ENCODE data around the gene MMGT1.

MMGT1 gene

DNA sequence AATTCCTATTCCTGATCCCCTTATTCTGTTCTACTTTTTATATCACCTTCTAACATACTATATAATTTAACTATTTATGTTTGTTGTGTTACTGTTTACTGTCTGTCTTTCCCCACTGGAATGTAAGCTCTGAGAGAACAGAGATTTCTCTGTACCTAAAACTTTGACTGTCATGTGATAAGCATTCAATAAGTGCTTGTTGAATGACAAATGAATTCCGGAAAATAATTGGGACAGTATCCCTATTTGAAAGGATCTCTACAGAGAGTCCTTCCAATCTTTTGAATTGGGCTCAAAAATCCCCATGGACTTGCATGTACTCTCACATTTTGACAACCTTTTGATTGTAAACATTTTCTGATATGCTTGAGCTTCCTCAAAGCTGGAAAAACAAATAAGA, 1.6 kb upstream of the MMGT1 start:
- TF ChIP-seq, protein P1, sequence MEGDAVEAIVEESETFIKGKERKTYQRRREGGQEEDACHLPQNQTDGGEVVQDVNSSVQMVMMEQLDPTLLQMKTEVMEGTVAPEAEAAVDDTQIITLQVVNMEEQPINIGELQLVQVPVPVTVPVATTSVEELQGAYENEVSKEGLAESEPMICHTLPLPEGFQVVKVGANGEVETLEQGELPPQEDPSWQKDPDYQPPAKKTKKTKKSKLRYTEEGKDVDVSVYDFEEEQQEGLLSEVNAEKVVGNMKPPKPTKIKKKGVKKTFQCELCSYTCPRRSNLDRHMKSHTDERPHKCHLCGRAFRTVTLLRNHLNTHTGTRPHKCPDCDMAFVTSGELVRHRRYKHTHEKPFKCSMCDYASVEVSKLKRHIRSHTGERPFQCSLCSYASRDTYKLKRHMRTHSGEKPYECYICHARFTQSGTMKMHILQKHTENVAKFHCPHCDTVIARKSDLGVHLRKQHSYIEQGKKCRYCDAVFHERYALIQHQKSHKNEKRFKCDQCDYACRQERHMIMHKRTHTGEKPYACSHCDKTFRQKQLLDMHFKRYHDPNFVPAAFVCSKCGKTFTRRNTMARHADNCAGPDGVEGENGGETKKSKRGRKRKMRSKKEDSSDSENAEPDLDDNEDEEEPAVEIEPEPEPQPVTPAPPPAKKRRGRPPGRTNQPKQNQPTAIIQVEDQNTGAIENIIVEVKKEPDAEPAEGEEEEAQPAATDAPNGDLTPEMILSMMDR (IDR thresholded peaks at IDR 0.05), result no peak
- no peak overlapping the region for H2AFZ ChIP-seq
- H3K79me2 ChIP-seq, result no peaks in the 10 kb centered on the region
- H3K36me3 ChIP-seq (ENCODE audit: control insufficient read depth, insufficient read depth, low read length), result no peaks in the 10 kb centered on the region
- no peak overlapping the region for H3K27ac ChIP-seq
- no peaks in the 10 kb centered on the region for H3K9me3 ChIP-seq (ENCODE audit: control insufficient read depth, low read length)
- H3K4me3 ChIP-seq (ENCODE audit: low read depth, low read length), result no peak overlapping the region
- no peaks in the 10 kb centered on the region for H3K27me3 ChIP-seq (ENCODE audit: control insufficient read depth, insufficient read depth, low read length)
- no peak overlapping the region for H3K4me2 ChIP-seq (ENCODE audit: low read length)
- no peak overlapping the region for H3K9ac ChIP-seq
- no peaks in the 10 kb centered on the region for H3K4me1 ChIP-seq

DNA sequence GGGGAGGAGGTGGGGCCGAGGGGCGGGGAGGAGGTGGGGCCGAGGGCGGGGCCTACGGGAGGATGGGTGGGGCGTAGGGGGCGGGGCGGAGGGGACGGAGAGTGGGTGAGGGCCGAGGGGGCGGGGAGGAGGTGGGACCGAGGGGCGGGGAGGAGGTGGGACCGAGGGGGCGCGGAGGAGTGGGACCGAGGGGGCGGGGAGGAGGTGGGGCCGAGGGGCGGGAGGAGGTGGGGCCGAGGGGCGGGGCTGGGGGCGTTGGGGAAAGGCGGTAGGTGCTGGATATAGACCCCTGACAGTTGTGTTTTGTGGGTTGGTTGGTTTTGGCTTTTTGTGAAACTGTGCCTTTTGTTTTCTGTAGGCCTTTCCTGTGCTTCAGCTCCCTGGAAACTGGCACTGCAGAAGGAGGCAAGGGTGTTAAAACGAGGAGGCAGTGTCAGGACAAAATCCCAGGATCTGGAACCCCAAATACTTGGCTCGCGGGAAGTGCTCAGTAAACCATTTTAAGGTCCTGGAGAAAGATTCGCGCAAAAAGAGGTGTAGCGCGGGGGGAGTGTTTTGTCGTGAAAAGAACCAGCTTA, 580 bp upstream of the MMGT1 start:
- peak overlapping the region; percentile 65 for H3K4me2 ChIP-seq (ENCODE audit: low read length)
- no peaks in the 10 kb centered on the region for H3K36me3 ChIP-seq (ENCODE audit: control insufficient read depth, insufficient read depth, low read length)
- H2AFZ ChIP-seq, result peak overlapping the region; percentile 66
- H3K9me3 ChIP-seq (ENCODE audit: control insufficient read depth, low read length), result no peaks in the 10 kb centered on the region
- H3K4me1 ChIP-seq, result no peaks in the 10 kb centered on the region
- peak overlapping the region; percentile 47 for H3K4me3 ChIP-seq (ENCODE audit: low read depth, low read length)
- H3K9ac ChIP-seq, result no peak overlapping the region
- H3K27me3 ChIP-seq (ENCODE audit: control insufficient read depth, insufficient read depth, low read length), result no peaks in the 10 kb centered on the region
- TF ChIP-seq, protein P1 (IDR thresholded peaks at IDR 0.05), result no peak
- no peaks in the 10 kb centered on the region for H3K79me2 ChIP-seq
- peak overlapping the region; percentile 51 for H3K27ac ChIP-seq

DNA sequence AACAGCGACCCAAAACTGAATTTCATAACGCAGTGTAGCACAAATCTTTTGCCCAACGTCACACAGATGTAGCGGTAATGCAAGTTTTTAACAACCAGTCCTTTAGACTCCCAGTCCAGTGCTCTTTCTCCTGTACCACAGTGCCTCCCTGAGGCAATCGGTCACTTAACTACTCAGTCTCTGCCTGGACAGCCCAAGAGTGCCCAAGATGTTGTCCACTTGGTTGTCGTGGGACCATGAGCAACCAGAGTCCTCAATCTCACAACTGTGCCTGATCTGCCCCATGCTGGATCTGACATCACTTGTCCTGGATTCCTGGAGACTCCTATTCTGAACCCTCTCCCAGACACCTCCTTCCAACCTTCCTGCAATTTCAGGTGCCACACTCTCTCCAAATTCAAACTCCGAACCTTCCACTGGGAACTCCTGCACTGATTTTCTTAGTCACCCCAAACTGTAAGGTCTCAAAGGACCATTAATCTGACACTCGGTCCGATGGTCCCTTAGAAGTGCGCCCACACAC, 702 bp downstream of the MMGT1 start:
- Histone ChIP-seq H3K27me3 (ENCODE audit: control insufficient read depth, insufficient read depth, low read length) (no peaks in the 10 kb centered on the region), H3K9me3 (ENCODE audit: control insufficient read depth, low read length) (no peaks in the 10 kb centered on the region), H3K36me3 (ENCODE audit: control insufficient read depth, insufficient read depth, low read length) (no peaks in the 10 kb centered on the region), H3K4me2 (ENCODE audit: low read length) (peak overlapping the region; percentile 73), H2AFZ (peak overlapping the region; percentile 89), H3K4me1 (no peaks in the 10 kb centered on the region), H3K27ac (peak overlapping the region; percentile 94), H3K4me3 (ENCODE audit: low read depth, low read length) (peak overlapping the region; percentile 87), H3K9ac (peak overlapping the region; percentile 53), H3K79me2 (no peaks in the 10 kb centered on the region)
- TF ChIP-seq, protein P1 (IDR thresholded peaks at IDR 0.05), result no peak

DNA sequence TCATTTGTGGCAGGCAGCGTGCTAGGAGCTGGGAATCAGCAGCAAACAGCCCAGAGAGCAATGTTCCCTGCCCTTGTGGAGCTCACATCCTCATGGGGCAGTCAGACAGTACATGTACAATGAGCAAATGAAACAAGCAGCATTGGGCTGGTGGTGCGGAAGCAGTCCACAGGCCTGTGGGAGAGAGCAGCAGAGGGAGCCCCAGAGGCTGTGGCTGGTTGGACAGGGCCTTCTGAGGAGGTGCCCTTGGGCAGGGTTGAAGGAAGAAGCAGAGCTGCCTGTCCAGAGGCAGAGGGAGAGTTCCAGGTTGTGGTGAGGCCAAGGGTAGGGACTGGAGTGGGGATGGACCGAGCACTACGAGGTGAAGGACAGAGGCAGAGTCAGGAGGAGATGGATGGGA, 22.5 kb downstream of the MMGT1 start:
- Histone ChIP-seq H3K27ac (no peak overlapping the region), H3K9me3 (ENCODE audit: control insufficient read depth, low read length) (no peaks in the 10 kb centered on the region), H3K4me3 (ENCODE audit: low read depth, low read length) (no peak overlapping the region), H2AFZ (no peak overlapping the region), H3K4me2 (ENCODE audit: low read length) (no peak overlapping the region), H3K9ac (no peak overlapping the region), H3K4me1 (no peaks in the 10 kb centered on the region), H3K79me2 (no peaks in the 10 kb centered on the region), H3K27me3 (ENCODE audit: control insufficient read depth, insufficient read depth, low read length) (no peaks in the 10 kb centered on the region), H3K36me3 (ENCODE audit: control insufficient read depth, insufficient read depth, low read length) (no peaks in the 10 kb centered on the region)
- TF ChIP-seq, protein P1 (IDR thresholded peaks at IDR 0.05), result no peak

DNA sequence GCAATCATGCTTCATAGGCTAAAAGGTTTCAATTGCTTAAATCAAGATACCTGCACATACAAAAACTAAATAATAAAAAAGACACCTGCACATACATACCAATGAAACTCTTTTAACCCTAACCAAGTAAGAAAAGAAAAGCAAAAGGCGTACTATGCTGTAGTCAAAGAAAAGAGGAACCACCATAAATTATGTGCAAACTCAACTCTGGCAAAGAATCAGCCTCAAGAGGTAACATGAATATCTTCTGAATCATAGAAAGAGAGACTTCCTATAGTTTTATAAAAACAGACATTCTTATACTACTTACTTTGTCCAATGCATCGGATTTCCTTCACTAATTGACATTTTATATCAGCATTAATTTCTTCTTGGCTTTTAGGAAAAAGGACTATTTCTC, 29.3 kb downstream of the MMGT1 start:
- H2AFZ ChIP-seq, result no peak overlapping the region
- no peak overlapping the region for H3K27ac ChIP-seq
- H3K4me1 ChIP-seq, result no peaks in the 10 kb centered on the region
- no peaks in the 10 kb centered on the region for H3K36me3 ChIP-seq (ENCODE audit: control insufficient read depth, insufficient read depth, low read length)
- no peak overlapping the region for H3K4me3 ChIP-seq (ENCODE audit: low read depth, low read length)
- H3K9ac ChIP-seq, result no peak overlapping the region
- H3K9me3 ChIP-seq (ENCODE audit: control insufficient read depth, low read length), result no peaks in the 10 kb centered on the region
- H3K27me3 ChIP-seq (ENCODE audit: control insufficient read depth, insufficient read depth, low read length), result no peaks in the 10 kb centered on the region
- no peak overlapping the region for H3K4me2 ChIP-seq (ENCODE audit: low read length)
- TF ChIP-seq, protein P1 (IDR thresholded peaks at IDR 0.05), result no peak
- no peaks in the 10 kb centered on the region for H3K79me2 ChIP-seq
